GM19025 (cell line): Measurements from ENCODE around the gene ZSCAN2.
"Not testable (repeated sequence)": the region's sequence is repeated elsewhere in the genome, so short reads cannot be mapped to it uniquely, and the experiment has no call there.

Source experiments
- ATAC-seq: cut with Tn5 transposase; IDR thresholded peaks from one replicate; pipeline ENCODE4 v1.9.1; 2021; ENCODE audit warnings: mild to moderate bottlenecking, low read depth, moderate library complexity; ENCODE audit not compliant: unreplicated experiment

ZSCAN2 gene

DNA sequence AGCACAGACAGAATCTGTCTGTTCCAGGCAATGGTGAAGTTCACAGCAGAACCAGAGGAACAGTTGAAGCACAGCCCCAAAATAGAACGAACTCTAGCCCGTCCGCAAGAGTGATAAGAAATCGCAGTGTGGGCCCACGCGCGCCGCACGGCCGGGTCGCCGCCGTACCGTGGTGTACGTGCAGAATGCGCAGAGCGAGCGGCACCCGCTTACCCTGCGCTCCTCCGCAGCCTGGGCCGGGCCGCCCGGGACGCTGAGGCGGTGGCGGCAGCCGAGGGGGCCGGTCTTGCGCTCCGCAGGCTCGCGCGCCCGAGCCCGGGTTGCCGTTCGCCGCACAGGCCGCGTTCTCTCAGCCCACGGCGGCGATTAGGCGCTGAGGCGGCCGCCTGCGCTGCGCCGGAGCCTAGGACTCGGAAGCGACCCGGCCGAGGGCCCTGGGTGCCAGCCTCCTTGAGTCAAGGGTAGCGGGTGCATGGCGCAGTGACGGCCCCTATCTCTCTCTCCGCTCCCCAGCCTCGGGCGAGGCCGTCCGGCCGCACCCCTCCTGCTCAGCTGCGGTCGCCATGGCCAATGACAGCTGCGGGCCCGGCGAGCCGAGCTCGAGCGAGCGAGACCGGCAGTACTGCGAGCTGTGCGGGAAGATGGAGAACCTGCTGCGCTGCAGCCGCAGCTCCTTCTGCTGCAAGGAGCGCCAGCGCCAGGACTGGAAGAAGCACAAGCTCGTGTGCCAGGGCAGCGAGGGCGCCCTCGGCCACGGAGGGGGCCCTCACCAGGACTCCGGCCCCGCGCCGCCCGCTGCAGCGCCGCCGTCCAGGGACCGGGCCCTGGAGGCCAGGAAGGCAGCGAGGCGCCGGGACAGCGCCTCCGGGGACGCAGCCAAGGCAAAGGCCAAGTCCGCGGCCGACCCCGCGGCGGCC is 32.8 kb downstream of the ZSCAN2 start:
- peak; percentile 46 for ATAC-seq

DNA sequence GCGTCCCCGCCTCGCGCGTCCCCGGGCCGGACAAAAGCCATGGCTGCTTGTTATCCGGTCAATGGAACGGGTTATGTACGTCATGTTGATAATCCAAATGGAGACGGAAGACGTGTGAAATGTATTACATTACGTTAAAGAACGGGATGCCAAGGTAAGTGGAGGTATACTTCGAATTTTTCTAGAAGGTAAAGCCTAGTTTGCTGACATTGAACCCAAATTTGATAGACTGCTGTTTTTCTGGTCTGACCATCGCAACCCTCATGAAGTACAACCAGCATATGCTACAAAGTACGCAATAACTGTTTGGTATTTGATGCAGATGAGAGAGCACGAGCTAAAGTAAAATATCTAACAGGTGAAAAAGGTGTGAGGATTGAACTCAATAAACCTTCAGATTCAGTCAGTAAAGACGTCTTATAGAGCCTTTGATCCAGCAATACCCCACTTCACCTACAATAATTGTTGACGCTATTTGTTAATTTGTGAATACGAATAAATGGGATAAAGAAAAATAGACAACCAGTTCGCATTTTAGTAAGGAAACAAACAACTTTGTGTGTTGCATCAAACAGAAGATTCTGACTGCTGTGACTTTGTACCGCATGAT is 33.5 kb downstream of the ZSCAN2 start:
- ATAC-seq: no peak

DNA sequence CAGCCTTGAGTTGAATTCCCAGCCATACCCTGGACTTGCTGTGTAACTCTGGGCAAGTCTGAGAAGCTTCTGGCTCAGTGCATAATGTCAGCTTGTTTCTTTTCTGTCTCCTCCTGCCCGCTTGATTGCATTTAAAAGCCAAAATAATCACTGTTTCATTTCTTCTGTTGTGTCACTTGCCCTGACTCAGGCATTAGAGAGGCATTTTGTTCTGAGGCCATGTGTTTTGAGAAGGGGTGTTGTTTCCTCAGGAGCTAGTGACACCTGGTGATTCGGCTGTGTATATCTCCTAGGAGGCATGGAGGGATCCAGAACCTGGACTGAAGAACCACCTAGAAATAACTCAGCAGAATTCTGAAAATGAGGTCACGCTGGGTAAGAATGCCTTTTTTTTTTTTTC is 37.3 kb downstream of the ZSCAN2 start:
- ATAC-seq: no peak

DNA sequence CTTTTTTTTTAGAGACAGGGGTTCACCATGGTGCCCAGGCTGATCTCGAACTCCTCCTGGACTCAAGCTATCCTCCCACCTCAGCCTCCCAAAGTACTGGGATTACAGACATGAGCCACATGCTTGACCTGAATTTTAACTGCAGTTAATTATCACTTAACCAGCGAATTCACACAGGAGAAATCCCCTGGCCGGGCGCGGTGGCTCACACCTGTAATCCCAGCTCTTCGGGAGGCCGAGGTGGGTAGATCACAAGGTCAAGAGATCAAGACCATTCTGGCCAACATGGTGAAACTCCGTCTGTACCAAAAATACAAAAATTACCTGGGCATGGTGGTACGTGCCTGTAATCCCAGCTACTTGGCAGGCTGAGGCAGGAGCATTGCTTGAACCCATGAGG is 41.1 kb downstream of the ZSCAN2 start:
- not testable (repeated sequence) for ATAC-seq

DNA sequence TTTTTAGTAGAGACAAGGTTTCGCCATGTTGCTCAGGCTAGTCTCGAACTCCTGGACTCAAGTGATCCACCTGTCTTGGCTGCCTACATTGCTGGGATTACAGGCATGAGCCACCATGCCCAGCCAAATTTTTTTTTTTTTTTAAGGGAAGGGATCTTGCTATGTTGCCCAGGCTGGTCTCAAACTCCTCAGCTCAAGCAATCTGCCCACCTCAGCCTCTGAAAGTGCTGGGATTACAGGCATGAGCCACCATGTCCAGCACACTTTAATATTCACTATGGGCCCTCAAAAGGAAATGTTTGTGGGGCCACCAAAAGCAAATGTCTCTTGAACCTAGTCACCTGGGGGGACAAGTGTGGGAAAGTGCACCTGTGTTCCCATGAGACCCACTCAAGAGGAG is 41.8 kb downstream of the ZSCAN2 start:
- not testable (repeated sequence) for ATAC-seq

DNA sequence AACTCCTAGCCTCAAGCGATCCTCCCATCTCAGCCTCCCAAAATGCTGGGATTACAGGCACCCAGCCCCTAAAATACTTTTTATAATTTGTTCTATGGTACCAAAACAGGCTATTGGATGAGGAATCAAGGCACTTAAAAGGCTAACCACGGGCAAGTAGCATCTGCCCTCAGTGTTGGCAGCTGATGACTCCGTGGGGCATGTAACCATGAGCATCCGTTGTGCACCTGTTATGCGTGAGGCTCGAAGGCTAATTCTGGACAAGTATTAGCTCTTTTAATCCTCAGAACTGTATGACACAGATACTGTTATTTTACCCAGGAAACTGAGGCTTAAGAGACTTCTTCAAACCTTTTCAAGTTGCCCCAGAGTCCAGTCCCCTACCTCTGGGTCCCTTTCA is 43.0 kb downstream of the ZSCAN2 start:
- ATAC-seq: no peak

DNA sequence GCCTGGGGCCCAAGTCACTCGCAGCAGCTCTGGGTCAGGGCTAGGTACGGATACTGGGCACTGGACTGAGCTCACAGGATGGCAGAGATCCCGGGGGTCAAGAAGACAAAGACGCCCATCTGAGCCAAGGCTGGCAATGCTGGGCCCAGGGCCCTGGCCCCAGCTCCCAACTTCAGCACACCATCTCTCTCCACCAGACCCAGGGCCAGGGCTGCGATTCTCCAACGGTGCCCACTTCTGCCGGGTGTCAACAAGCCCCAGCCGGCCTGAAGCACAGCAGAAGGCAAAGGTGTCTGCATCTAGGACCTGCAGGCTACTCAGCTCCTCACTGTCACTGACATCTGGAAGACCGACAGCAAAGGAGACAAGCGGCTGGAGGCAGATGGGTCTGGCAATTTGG is 44.7 kb downstream of the ZSCAN2 start:
- no peak for ATAC-seq

DNA sequence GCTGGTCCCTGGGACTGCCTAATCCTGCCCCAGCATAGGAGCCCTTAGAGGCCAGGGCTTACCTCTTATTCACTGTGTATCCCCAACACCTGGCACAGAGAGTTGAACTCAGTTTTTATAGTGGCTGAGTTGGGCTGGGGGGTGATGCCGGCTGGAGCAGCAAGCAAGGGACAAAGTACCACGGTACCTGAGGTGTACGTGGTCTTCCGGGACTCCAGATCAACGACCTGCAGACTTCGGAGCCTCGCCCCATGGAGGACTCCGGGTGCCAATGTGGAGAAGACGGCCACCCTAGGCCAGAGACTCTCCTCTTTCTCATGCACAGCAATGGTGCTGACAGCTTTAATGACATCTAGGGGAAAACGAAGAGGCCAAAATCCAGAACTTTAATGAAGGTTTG is 45.2 kb downstream of the ZSCAN2 start:
- ATAC-seq: no peak

DNA sequence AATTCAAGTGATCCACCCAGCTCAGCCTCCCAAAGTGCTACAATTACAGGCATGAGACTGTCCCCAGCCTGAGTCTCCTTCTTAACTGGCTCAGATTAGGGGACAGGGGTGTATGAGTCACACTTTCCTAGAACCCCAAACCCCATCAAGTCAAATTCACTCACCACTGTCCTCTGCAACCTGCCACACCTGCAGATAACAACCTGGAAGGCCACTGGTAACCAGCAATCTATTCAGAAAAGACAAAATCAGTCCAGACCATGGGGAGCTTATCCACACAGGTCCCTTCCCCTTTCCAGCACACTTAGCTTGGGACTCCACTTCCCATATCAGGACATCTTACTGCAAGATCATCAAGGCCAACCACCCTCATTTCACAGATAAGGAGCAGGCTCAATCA is 46.9 kb downstream of the ZSCAN2 start:
- no peak for ATAC-seq

DNA sequence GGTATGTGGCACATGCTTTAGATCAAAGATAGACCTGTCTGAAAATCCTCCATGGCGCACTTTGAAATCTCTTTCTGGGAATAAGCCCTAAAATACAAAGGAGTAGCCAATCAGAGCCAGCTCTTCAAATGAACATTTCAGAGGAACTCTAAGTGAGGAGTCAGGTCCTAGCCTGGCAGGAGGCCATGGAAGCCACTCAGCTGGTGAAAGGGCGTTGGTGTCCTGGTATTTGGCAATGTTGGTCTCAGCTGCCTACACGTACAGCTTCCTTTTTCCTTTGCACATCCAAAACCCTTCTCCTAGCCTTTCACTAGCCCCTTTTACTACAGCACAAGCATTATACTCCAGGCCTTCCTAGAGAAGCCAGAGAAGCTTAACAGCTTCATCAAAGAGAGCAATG is 47.7 kb downstream of the ZSCAN2 start:
- no peak for ATAC-seq

DNA sequence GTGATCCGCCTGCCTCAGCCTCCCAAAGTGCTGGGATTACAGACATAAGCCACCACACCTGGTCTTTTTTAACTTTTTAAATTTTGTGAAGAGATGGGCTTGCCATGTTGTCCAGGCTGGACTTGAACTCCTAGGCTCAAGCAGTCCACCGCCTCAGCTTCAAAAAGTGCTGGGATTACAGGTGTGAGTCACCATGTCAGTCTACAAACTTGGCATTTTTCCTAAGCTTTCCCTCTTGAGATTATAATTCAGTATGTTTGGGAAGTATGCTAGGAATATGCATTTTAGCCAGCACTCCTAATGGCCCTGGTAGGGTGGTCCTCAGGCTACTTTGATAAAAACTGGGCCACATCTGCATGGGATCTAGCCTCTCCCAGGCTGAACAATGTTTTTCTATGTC is 48.9 kb downstream of the ZSCAN2 start:
- ATAC-seq: no peak

DNA sequence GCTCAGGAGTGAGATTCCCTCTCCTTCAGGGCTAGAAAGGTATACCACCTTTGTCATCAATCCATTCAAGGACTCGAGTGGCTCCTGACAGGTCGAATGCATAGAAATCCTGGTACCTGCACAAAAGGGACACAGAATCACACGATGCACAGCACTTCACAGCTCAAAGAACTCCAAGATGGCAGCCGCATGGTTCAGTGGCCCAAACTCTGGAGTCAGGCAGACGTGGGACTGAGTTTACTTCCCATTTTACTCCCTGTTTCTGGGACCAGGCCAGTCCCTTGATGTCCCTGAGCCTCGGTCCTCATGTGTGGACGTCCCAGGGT is 52.7 kb downstream of the ZSCAN2 start:
- no peak for ATAC-seq

DNA sequence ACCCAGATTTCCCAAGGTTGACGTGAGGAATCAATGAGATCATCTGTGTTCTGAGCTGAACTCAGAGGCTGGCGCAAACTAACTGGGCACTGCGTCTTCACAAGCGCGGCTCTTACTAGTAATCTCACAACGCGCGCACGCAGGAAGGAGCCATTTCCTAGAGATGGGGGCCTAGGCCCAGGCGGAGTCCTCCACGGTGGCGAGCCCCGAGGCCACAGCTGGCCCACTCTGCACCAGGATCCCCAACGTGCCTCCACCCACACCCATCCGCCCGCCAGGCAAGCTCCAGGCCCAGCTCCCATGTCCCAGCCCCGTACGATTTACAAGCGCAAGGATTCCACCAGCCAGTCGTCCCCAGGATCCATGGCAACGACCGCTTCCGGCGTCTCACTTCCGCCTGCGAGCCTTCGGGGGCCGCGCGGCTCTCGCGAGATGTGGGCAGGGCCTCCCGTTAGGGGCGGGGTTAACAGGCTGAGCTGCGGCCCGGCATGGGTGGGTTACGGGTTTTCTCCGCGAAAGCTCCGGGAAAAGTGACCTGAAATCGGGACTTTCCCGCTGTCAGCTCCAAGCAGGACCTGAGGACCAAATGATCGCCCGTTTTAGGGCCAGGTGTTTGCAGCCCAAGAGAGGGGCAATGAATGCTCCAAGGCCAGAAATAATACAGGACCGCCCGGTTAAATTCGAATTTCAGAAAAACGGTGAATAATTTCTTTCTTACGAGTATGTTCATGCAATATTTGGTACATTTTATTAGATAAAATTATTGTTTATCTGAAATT is 53.3 kb downstream of the ZSCAN2 start, which contains the start of gene WDR73:
TSS of gene WDR73 (minus strand) at position 374 of the 779 bp plus-strand sequence. CDS start at position 365, 9 bp downstream.
- ATAC-seq: peak; percentile 80

DNA sequence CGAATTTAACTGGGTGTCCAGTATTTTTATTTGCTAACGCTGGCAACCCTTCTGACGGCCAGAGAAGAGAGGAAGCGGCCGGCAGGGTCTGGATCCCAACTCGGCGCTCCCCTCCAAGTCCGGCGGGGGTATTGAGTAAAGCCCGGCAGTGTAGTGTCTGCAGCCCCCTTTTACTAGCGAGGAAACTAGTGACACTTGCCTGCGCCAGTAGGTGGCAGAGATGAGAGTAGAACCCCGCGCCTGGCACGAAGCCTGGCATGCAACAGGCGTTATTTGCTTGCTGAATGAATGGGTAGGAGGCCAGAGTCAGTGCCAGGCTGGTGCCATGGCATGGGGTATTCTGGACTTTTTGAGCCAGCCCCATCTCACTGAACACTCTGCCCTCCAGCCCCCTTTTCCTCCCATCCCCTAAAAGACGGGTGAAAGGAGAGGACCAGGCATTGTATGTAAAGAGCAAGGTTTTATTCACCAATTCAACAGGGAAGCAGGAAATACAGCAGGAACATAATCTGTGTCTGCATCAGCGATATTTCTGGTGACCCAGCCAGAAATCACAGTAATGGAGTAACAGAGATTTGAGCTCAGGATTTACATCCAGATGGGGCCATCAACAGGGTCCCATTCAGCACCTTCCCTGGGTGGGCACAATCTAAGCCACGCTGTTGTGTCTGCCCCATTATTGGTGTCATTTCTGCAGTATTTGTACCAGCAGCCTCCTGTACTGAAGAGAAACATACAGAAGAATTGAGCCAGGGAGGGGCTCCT is 54.1 kb downstream of the ZSCAN2 start:
- no peak for ATAC-seq

DNA sequence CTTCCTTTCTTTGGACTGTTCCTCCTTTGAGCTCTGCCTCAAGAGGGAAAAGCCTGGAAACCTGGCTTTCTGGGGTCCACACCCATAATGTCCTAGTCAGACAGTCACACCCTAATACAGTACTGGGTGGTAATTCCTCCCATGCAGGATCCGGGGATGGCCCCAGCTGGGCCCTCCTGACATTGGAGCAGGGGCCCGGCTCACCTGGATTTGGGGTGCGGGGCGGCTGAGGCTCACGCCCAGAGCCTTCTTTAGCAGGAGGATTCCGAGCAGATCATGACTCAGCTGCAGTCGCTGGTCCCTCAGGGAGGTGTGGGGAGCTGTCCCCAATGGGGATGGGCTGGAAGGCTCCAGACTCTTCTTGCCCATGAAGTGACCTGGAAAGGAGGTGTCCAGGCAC is 56.2 kb downstream of the ZSCAN2 start:
- no peak for ATAC-seq

DNA sequence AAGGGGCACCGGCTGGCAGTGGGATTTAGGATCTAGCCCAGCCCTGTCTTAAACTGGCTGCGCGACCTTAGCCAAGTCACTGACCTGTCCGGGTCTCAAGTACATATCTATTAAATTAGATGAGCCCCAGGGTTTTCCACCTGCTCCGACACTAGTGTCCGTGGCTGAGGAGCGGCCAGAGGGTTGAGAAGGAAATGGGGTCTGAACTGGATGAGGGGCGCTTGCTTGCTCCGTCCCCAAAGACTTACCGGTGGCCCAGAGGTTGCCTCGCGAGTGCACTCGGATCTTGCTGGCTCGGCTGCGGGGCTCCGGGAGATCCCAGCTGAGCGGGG is 56.9 kb downstream of the ZSCAN2 start:
- no peak for ATAC-seq

DNA sequence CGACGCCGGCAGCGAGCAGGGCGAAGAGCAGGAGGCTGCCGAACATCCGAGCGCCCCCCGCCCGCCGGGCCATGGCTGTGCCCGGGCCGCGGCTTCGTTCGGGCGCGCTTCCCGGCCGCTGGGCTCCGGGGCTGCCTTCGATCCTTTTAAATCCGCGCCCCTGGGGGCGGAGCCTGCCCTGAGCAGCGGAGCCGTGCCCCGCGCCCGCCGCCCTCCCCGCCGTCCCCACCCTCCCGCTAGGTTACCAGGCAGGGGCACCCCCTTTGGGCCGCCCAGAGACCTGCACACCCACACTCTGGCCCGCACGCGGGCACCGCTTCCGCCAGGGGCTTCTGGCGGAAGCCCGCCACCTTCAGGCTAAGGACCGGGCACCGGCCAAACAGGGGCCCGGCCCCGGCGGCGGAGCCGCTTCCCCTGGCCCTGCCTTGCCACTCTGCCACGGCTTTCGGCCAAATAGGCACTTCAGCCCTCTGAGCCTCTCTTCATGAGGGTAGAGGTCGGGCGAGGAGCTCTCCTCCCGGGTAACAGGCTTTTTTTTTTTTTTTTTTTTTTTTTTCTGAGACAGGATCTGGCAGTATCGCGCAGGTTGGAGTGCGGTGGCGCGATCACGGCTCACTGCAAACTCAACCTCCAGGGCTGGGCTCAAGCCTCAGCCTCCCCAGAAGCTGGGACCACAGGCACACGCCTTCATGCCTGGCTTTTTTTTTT is 57.4 kb downstream of the ZSCAN2 start, which contains the start of gene NMB:
TSS of gene NMB (minus strand) at position 120 of the 708 bp plus-strand sequence. CDS start at position 73, 47 bp downstream.
- ATAC-seq: peak; percentile 68

DNA sequence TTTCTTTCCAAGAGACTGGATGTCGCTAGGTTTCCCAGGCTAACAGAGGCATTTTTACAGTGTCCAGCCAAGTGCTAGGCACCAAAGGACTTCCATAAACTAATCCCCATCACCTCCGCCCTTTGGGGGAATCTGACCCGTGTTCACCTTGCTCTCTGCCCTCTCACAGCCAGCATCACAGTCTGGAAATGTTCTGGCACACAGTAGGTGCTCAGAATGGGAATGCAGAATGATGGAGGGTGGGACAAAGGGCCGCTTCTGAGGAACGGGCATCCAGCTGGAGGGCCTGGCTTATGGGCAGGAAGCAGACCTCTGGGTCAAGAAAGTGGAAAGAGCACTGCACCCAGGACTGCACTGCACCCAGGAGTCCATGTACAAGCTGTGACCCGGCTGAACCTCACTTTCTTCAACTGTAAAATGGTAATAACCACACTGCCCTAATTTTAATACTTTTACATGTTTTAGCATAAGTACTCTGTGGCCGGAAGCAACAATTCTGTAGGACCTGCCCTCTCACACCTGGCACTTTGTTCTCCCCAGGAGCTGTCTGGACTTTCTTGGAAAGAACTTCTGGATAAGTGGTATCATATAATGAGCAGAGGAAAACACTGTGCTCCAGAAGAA is 58.1 kb downstream of the ZSCAN2 start:
- ATAC-seq: no peak
